Ascending aorta (tissue), 2 donors: ENCODE measurements around the gene BIRC5. TPM values are rescaled to one million over a fixed set of nuclear protein-coding genes. Genes with fewer than 3 reads are reported as not detected.

Experiments used
- DNase-seq, 2 donors: peaks; one replicate each; pipeline ENCODE4 v3.0.0-alpha.2; 2019; ENCODE audit warnings: low spot score in 2 of 2
- H3K27ac ChIP-seq, 2 donors: fragments of 200-600 bp; sonication (generic); one replicate each; pipeline ENCODE4 v1.5.1; 2016 to 2017; ENCODE audit warnings: mild to moderate bottlenecking in 1 of 2
- H3K27me3 ChIP-seq: fragments of 200-600 bp; sonication (generic); one replicate; pipeline ENCODE4 v1.5.1; 2017
- H3K36me3 ChIP-seq, 2 donors: fragments of 200-600 bp; sonication (generic); one replicate each; pipeline ENCODE4 v1.5.1; 2016
- H3K4me1 ChIP-seq, 2 donors: fragments of 200-600 bp; sonication (generic); one replicate each; pipeline ENCODE4 v1.5.1; 2016 to 2017; ENCODE audit warnings: mild to moderate bottlenecking in 1 of 2
- H3K4me3 ChIP-seq, 2 donors: fragments of 200-600 bp; sonication (generic); one replicate each; pipeline ENCODE4 v1.5.1; 2016 to 2017; ENCODE audit warnings: mild to moderate bottlenecking in 1 of 2
- H3K9me3 ChIP-seq, 2 donors: fragments of 200-600 bp; sonication (generic); one replicate each; pipeline ENCODE4 v1.5.1; 2016
- CTCF ChIP-seq, 3 experiments: fragments of 200-600 bp in 2 of 3; fragments of 450-650 bp in 1 of 3; sonication (generic) in 2 of 3; IDR thresholded peaks; one replicate each; pipeline ENCODE4 v1.5.1; 2016 to 2019; ENCODE audit warnings: antibody characterized with exemption in 3 of 3, mild to moderate bottlenecking in 1 of 3, moderate library complexity in 1 of 3
- intact Hi-C: fragments of 100-400 bp; cut with DNase I; formaldehyde crosslinking; loops from one replicate; pipeline ENCODE4 v1.15.1; 2023
- total RNA-seq: library from RNA; depleted of rRNA; stranded (reverse); fragments of >200 nt; gene quantifications from one replicate; pipeline ENCODE4 v1.1.0, GENCODE V29; 2016

Gene BIRC5
- total RNA-seq, 1 donor from 2014 or later: 0.11 TPM

GRCh38 chr17:78267253-78268073 lies 53.4 kb downstream of the BIRC5 start:
- H3K9me3 ChIP-seq: no peaks in the 10 kb centered on the region
- TF ChIP-seq CTCF (IDR thresholded peaks at IDR 0.05): no peak
- no peak overlapping the region for H3K27ac ChIP-seq
- no peak overlapping the region for H3K4me3 ChIP-seq
- H3K4me1 ChIP-seq: no peaks in the 10 kb centered on the region
- DNase-seq: no peak
- H3K36me3 ChIP-seq: no peaks in the 10 kb centered on the region
- intact Hi-C loops: no loop called here
- no peaks in the 10 kb centered on the region for H3K27me3 ChIP-seq

- no peak overlapping the region for H3K4me3 ChIP-seq
- peaks cover 5% of the 10 kb centered on the region for H3K27me3 ChIP-seq
- no peak overlapping the region for H3K27ac ChIP-seq
- no peak for TF ChIP-seq CTCF (IDR thresholded peaks at IDR 0.05)
- no peak for DNase-seq
- no peaks in the 10 kb centered on the region for H3K36me3 ChIP-seq
- H3K9me3 ChIP-seq: no peaks in the 10 kb centered on the region
- H3K4me1 ChIP-seq: no peaks in the 10 kb centered on the region
- intact Hi-C loops: no loop called here
These were observed 54.3 kb downstream of the BIRC5 start for GRCh38 chr17:78268191-78268874.

- no peak for DNase-seq
- Histone ChIP-seq H3K4me3 (no peak overlapping the region), H3K27me3 (peaks cover 5% of the 10 kb centered on the region), H3K9me3 (no peaks in the 10 kb centered on the region), H3K27ac (no peak overlapping the region), H3K4me1 (no peaks in the 10 kb centered on the region), H3K36me3 (no peaks in the 10 kb centered on the region)
- no peak for TF ChIP-seq CTCF (IDR thresholded peaks at IDR 0.05)
- intact Hi-C loops: no loop called here
These were observed 55.2 kb downstream of the BIRC5 start for GRCh38 chr17:78268951-78269905.

GRCh38 chr17:78269955-78270381 lies 55.9 kb downstream of the BIRC5 start:
- no peak overlapping the region for H3K27ac ChIP-seq
- H3K36me3 ChIP-seq: no peaks in the 10 kb centered on the region
- no peaks in the 10 kb centered on the region for H3K4me1 ChIP-seq
- H3K4me3 ChIP-seq: no peak overlapping the region
- TF ChIP-seq CTCF (IDR thresholded peaks at IDR 0.05): no peak
- no peaks in the 10 kb centered on the region for H3K9me3 ChIP-seq
- DNase-seq: no peak
- H3K27me3 ChIP-seq: peaks cover 5% of the 10 kb centered on the region
- intact Hi-C loops: no loop called here

GRCh38 chr17:78271419-78272170 lies 57.5 kb downstream of the BIRC5 start:
- H3K27ac ChIP-seq: no peak overlapping the region
- peaks cover 5% of the 10 kb centered on the region for H3K27me3 ChIP-seq
- no peak for TF ChIP-seq CTCF (IDR thresholded peaks at IDR 0.05)
- H3K36me3 ChIP-seq: no peaks in the 10 kb centered on the region
- DNase-seq: no peak
- no peaks in the 10 kb centered on the region for H3K4me1 ChIP-seq
- no peak overlapping the region for H3K4me3 ChIP-seq
- no peaks in the 10 kb centered on the region for H3K9me3 ChIP-seq
- intact Hi-C loops: no loop called here
